Activated T-cell treated with anti-CD3 and anti-CD28 coated beads for 24 hours (primary cell): ENCODE results near the gene RGS7.

Source experiments
- DNase-seq: peaks from one replicate; pipeline ENCODE4 v3.0.0-alpha.2; 2020; ENCODE audit warnings: low read depth

Gene RGS7

GRCh38 chr1:241356519-241357365 lies at the start of gene RGS7:
Gene RGS7 (minus strand): TSS chr1:241357205.
- DNase-seq, result no peak

GRCh38 chr1:241406421-241406820 lies 49.4 kb upstream of the RGS7 start:
- no peak for DNase-seq

- DNase-seq, result no peak
Measured at GRCh38 chr1:241401156-241401555, 44.2 kb upstream of the RGS7 start.

- no peak for DNase-seq
Measured at GRCh38 chr1:241396747-241397681, 40.0 kb upstream of the RGS7 start.

GRCh38 chr1:241391926-241392710 lies 35.1 kb upstream of the RGS7 start:
- DNase-seq, result no peak

- no peak for DNase-seq
Measured at GRCh38 chr1:241390526-241390925, 33.5 kb upstream of the RGS7 start.

GRCh38 chr1:241389400-241389799 lies 32.4 kb upstream of the RGS7 start:
- no peak for DNase-seq

GRCh38 chr1:241387216-241387615 lies 30.2 kb upstream of the RGS7 start:
- no peak for DNase-seq

GRCh38 chr1:241376701-241377100 lies 19.7 kb upstream of the RGS7 start:
- no peak for DNase-seq

- DNase-seq, result no peak
Measured at GRCh38 chr1:241375886-241376285, 18.9 kb upstream of the RGS7 start.

GRCh38 chr1:241366196-241366595 lies 9.2 kb upstream of the RGS7 start:
- no peak for DNase-seq

- no peak for DNase-seq
Measured at GRCh38 chr1:241362350-241362749, 5.3 kb upstream of the RGS7 start.

GRCh38 chr1:241357366-241358340 lies 648 bp upstream of the RGS7 start:
- no peak for DNase-seq

- DNase-seq, result no peak
Measured at GRCh38 chr1:241356187-241356518, 852 bp downstream of the RGS7 start.

- DNase-seq, result no peak
Measured at GRCh38 chr1:241355311-241356010, 1.5 kb downstream of the RGS7 start.

- DNase-seq, result no peak
Measured at GRCh38 chr1:241352401-241352800, 4.6 kb downstream of the RGS7 start.

GRCh38 chr1:241351841-241352240 lies 5.2 kb downstream of the RGS7 start:
- no peak for DNase-seq

- no peak for DNase-seq
Measured at GRCh38 chr1:241343956-241344355, 13.0 kb downstream of the RGS7 start.

GRCh38 chr1:241336335-241336734 lies 20.7 kb downstream of the RGS7 start:
- DNase-seq, result no peak

GRCh38 chr1:241332987-241333386 lies 24.0 kb downstream of the RGS7 start:
- no peak for DNase-seq

- no peak for DNase-seq
Measured at GRCh38 chr1:241332037-241332409, 25.0 kb downstream of the RGS7 start.
